ENCODE measurements around the gene GPR156.

GRCh38 chr3:120168038-120168437 is 117.0 kb downstream of the GPR156 start:
- TF ChIP-seq, protein P1, sequence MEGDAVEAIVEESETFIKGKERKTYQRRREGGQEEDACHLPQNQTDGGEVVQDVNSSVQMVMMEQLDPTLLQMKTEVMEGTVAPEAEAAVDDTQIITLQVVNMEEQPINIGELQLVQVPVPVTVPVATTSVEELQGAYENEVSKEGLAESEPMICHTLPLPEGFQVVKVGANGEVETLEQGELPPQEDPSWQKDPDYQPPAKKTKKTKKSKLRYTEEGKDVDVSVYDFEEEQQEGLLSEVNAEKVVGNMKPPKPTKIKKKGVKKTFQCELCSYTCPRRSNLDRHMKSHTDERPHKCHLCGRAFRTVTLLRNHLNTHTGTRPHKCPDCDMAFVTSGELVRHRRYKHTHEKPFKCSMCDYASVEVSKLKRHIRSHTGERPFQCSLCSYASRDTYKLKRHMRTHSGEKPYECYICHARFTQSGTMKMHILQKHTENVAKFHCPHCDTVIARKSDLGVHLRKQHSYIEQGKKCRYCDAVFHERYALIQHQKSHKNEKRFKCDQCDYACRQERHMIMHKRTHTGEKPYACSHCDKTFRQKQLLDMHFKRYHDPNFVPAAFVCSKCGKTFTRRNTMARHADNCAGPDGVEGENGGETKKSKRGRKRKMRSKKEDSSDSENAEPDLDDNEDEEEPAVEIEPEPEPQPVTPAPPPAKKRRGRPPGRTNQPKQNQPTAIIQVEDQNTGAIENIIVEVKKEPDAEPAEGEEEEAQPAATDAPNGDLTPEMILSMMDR (IDR thresholded peaks at IDR 0.05; ENCODE audit: low read length) = no peak
- TF ChIP-seq EZH2 (IDR thresholded peaks at IDR 0.05; ENCODE audit: borderline replicate concordance, low read length) = no peak

All from OCI-LY1 (cell line).